ENCODE results near the gene OPRM1. TPM values are rescaled to one million over a fixed set of nuclear protein-coding genes. Genes with fewer than 3 reads are reported as not detected.
"Not testable (repeated sequence)": the region's sequence is repeated elsewhere in the genome, so short reads cannot be mapped to it uniquely, and the experiment has no call there.

The OPRM1 gene
- total and polyA plus RNA-seq, 2 of the 8 experiments (the other 6 are each of a cell fraction or from before 2014, with no cell fraction given) = not detected

GRCh38 chr6:154241061-154241460, 202.0 kb downstream of the OPRM1 start:
- CTCF ChIA-PET (ENCODE audit: partially characterized antibody); H4K5ac ChIP-seq (ENCODE audit: insufficient read length, low read depth, low read length); H4K91ac ChIP-seq (replicated peaks; ENCODE audit: insufficient read length, low read length): not testable (repeated sequence)

More at GRCh38 chr6:154241061-154241460, 202.0 kb downstream of the OPRM1 start:
- H3K27ac ChIP-seq (ENCODE audit: low read depth, low read length); H4K8ac ChIP-seq (ENCODE audit: extremely low read depth, insufficient read depth, low read length); H3K79me2 ChIP-seq (ENCODE audit: control insufficient read depth in 1 of 2, insufficient read depth in 2 of 2, low read length in 2 of 2); H3K23ac ChIP-seq (ENCODE audit: insufficient read length); H2AK5ac ChIP-seq (ENCODE audit: low read depth, low read length); H3K9ac ChIP-seq (replicated peaks in 1 of 4; ENCODE audit: extremely low read depth in 1 of 4, low read depth in 3 of 4, low read length in 3 of 4); DNase-seq (ENCODE audit: low read depth in 1 of 2, low spot score in 2 of 2); H3K27me3 ChIP-seq (replicated peaks in 1 of 4; ENCODE audit: control insufficient read depth in 3 of 4, extremely low read depth in 1 of 4, insufficient read depth in 3 of 4, low read length in 3 of 4); H3K79me1 ChIP-seq (ENCODE audit: low read depth, low read length); H3K4ac ChIP-seq (replicated peaks; ENCODE audit: insufficient read length, low read depth, low read length); H3K56ac ChIP-seq (replicated peaks; ENCODE audit: insufficient read length, low read depth, low read length); H3K36me3 ChIP-seq (ENCODE audit: control insufficient read depth in 2 of 4, insufficient read depth in 4 of 4, low read length in 3 of 4); H3K23me2 ChIP-seq (ENCODE audit: low read depth, low read length); H2AFZ ChIP-seq (ENCODE audit: low read length); H2BK12ac ChIP-seq (ENCODE audit: low read depth, low read length); H3K9me3 ChIP-seq (ENCODE audit: insufficient read depth in 2 of 2, low read depth in 1 of 2, low read length in 1 of 2); H3K18ac ChIP-seq (ENCODE audit: extremely low read depth, low read length); H3K4me3 ChIP-seq (ENCODE audit: extremely low read depth in 1 of 4, insufficient read depth in 2 of 4, low read depth in 3 of 4, low read length in 4 of 4); H4K20me1 ChIP-seq (replicated peaks in 1 of 2; ENCODE audit: control insufficient read depth in 1 of 2, insufficient read depth in 2 of 2, low read length in 2 of 2); FAIRE-seq; H2BK15ac ChIP-seq (ENCODE audit: low read length); H3K4me2 ChIP-seq (ENCODE audit: insufficient read depth in 1 of 2, low read depth in 2 of 2, low read length in 2 of 2); POLR2A ChIA-PET (ENCODE audit: partially characterized antibody); H3K14ac ChIP-seq (ENCODE audit: insufficient read length); H2BK20ac ChIP-seq (ENCODE audit: low read length); H2BK5ac ChIP-seq (ENCODE audit: low read depth, low read length); H2BK120ac ChIP-seq (replicated peaks; ENCODE audit: low read depth, low read length): not testable (repeated sequence)
- H3K4me1 ChIP-seq (replicated peaks in 1 of 4; ENCODE audit: control insufficient read depth in 3 of 4, insufficient read depth in 4 of 4, low read length in 3 of 4) = peaks cover 1 to 11% (median 4%) of the 10 kb centered on the region in 4 experiments; a peak in 3 of 7 replicates
- 84% methylated on average over 11 of the region's 11 CpGs; no CpG with 5 or more reads in 1 of the 2 experiments for WGBS, 2 experiments (ENCODE audit: extremely low coverage in 1 of 2, insufficient coverage in 1 of 2, insufficient read length in 1 of 2, insufficient replicate concordance in 2 of 2, low coverage in 1 of 2, low lambda C conversion rate in 2 of 2, missing lambda C conversion rate in 1 of 2)

Data from H1 (cell line).